ENCODE data around the gene MUS81. TPM values are rescaled to one million over a fixed set of nuclear protein-coding genes. Genes with fewer than 3 reads are reported as not detected.

MUS81 gene
- total RNA-seq, 4 donors from 2014 or later = 58.3 to 191 (median 81.2) TPM

- H3K27me3 ChIP-seq = no peaks in the 10 kb centered on the region
- H3K4me3 ChIP-seq = no peak overlapping the region
- intact Hi-C loops (cut with DNase I; ENCODE audit: low total_unique reads) (no loop called here), in situ Hi-C loops (cut with MboI; ENCODE audit: low pct_ligation_motif_present in 1 of 4, low pct_unique_long_range_greater_than_20kb in 1 of 4, low sequenced_read_pairs in 3 of 4) (no loop called here)
- H3K36me3 ChIP-seq = peaks cover 0 to 20% (median 9%) of the 10 kb centered on the region in 4 donors
- no peak overlapping the region for H3K27ac ChIP-seq
- peaks cover 8 to 30% (median 15%) of the 10 kb centered on the region in 4 donors for H3K4me1 ChIP-seq
- 83% methylated on average over 18 of the region's 19 CpGs; no CpG with 5 or more reads in 1 of the 2 donors for WGBS, 2 donors (ENCODE audit: low coverage in 1 of 2)
- no peak for DNase-seq
- no peaks in the 10 kb centered on the region for H3K9me3 ChIP-seq
- TF ChIP-seq EP300 (IDR thresholded peaks at IDR 0.05; ENCODE audit: low read depth) (no peak), CTCF (IDR thresholded peaks at IDR 0.05) (no peak), POLR2AphosphoS5 (IDR thresholded peaks at IDR 0.05) (no peak), POLR2A (IDR thresholded peaks at IDR 0.05) (no peak)
These were observed 7.9 kb downstream of the MUS81 start for GRCh38 chr11:65868076-65868667.

GRCh38 chr11:65868907-65869306 is 8.7 kb downstream of the MUS81 start:
- TF ChIP-seq POLR2A (IDR thresholded peaks at IDR 0.05) (peak; percentile 18), CTCF (IDR thresholded peaks at IDR 0.05) (no peak)
- 90 to 92% methylated on average over 2 to 3 of the region's 3 CpGs for WGBS, 2 donors (ENCODE audit: low coverage in 1 of 2)
- no peak for DNase-seq
- H3K27ac ChIP-seq = no peak overlapping the region
- no peaks in the 10 kb centered on the region for H3K9me3 ChIP-seq
- H3K4me3 ChIP-seq = no peak overlapping the region
- in situ Hi-C loops (cut with MboI; ENCODE audit: low pct_ligation_motif_present in 1 of 4, low pct_unique_long_range_greater_than_20kb in 1 of 4, low sequenced_read_pairs in 3 of 4) (no loop called here), intact Hi-C loops (cut with DNase I; ENCODE audit: low total_unique reads) (no loop called here)
- H3K27me3 ChIP-seq = no peaks in the 10 kb centered on the region
- H3K36me3 ChIP-seq = peaks cover 0 to 15% (median 6%) of the 10 kb centered on the region in 4 donors
- peaks cover 9 to 34% (median 18%) of the 10 kb centered on the region in 4 donors for H3K4me1 ChIP-seq

DNA sequence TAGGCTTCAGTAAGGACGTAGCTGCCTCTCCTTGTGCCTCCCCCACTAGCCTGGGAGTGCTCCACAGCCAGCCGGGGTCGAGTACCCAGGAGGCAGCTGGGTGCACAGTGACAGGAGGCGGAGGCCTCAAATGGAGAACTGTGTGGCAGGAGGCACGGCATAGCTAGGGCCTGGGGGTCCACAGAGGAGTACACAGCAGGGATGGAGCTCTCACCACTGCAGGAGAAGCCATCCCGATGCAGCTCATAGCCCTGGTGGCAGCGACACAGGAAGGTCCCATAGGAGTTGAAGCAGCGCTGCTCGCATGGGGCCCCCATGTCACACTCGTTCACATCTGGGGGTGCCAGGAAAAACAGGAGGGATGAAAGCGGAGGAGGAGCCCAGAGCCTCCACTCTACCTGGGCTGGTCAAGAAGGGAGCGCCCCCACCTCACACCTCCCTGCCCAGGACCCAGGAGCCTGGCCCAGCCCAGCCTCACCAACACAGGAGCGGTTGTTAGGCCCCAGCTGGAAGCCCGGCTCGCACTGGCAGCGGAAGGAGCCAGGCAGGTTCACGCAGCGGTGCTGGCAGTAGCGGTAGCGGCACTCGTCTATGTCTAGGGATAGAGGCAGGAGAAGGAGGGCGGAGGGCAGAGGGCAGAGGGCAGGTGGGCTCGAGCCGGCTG is 9.5 kb downstream of the MUS81 start:
- in situ Hi-C loops (cut with MboI; ENCODE audit: low pct_ligation_motif_present in 1 of 4, low pct_unique_long_range_greater_than_20kb in 1 of 4, low sequenced_read_pairs in 3 of 4) = loop anchor here in 1 of 4 donors (10.0 kb wide), 1 partner anchor 125 kb away; no protein-coding TSS in a partner anchor
- WGBS, 2 donors (ENCODE audit: low coverage in 1 of 2) = 74% methylated on average over 23 of the region's 24 CpGs; no CpG with 5 or more reads in 1 of the 2 donors
- no peak for DNase-seq
- no peak for TF ChIP-seq POLR2AphosphoS5 (IDR thresholded peaks at IDR 0.05)
- TF ChIP-seq POLR2A (IDR thresholded peaks at IDR 0.05) = no peak
- TF ChIP-seq CTCF (IDR thresholded peaks at IDR 0.05) = no peak
- no peak for TF ChIP-seq EP300 (IDR thresholded peaks at IDR 0.05; ENCODE audit: low read depth)
- H3K9me3 ChIP-seq = no peaks in the 10 kb centered on the region
- H3K36me3 ChIP-seq = peaks cover 0 to 6% (median 1%) of the 10 kb centered on the region in 4 donors
- H3K27ac ChIP-seq = peak overlapping the region in 1 of 4 donors; percentile 92
- H3K4me3 ChIP-seq = no peak overlapping the region
- intact Hi-C loops (cut with DNase I; ENCODE audit: low total_unique reads) = no loop called here
- no peaks in the 10 kb centered on the region for H3K27me3 ChIP-seq
- peaks cover 9 to 37% (median 20%) of the 10 kb centered on the region in 4 donors for H3K4me1 ChIP-seq

DNA sequence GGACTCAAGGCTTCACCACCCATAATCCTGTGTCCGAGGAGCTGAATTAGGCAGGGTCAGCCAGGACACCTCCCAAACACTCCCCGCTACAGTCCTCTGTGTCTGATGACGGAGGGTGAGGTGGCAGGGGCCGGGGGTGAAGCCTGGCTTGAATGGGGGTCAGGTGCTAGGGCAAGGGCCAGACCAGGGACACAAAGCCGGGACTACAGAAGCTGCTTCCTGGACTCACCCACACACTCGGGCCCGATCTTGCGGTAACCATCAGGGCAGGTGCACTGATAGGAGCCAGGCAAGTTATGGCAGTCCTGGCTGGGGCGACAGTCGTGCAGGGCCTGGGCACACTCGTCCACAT is 10.1 kb downstream of the MUS81 start:
- WGBS, 2 donors (ENCODE audit: low coverage in 1 of 2) = 67% methylated on average over 11 of the region's 11 CpGs; no CpG with 5 or more reads in 1 of the 2 donors
- Histone ChIP-seq H3K9me3 (no peaks in the 10 kb centered on the region), H3K36me3 (peaks cover 0 to 1% (median 0%) of the 10 kb centered on the region in 4 donors), H3K4me1 (peaks cover 9 to 37% (median 20%) of the 10 kb centered on the region in 4 donors), H3K27me3 (no peaks in the 10 kb centered on the region), H3K27ac (peak overlapping the region in 3 of 4 donors; percentile 88 to 92 (median 90)), H3K4me3 (no peak overlapping the region)
- no peak for DNase-seq
- in situ Hi-C loops (cut with MboI; ENCODE audit: low pct_ligation_motif_present in 1 of 4, low pct_unique_long_range_greater_than_20kb in 1 of 4, low sequenced_read_pairs in 3 of 4) = loop anchor here in 1 of 4 donors (10.0 kb wide), 1 partner anchor 125 kb away; no protein-coding TSS in a partner anchor
- intact Hi-C loops (cut with DNase I; ENCODE audit: low total_unique reads) = no loop called here
- TF ChIP-seq CTCF (IDR thresholded peaks at IDR 0.05) = no peak
- no peak for TF ChIP-seq POLR2A (IDR thresholded peaks at IDR 0.05)
- TF ChIP-seq POLR2AphosphoS5 (IDR thresholded peaks at IDR 0.05) = no peak
- no peak for TF ChIP-seq EP300 (IDR thresholded peaks at IDR 0.05; ENCODE audit: low read depth)

All from transverse colon (tissue), 4 donors.